ENCODE measurements around the gene NCLN. TPM values are rescaled to one million over a fixed set of nuclear protein-coding genes. Genes with fewer than 3 reads are reported as not detected.

The NCLN gene
- total and polyA plus RNA-seq, 8 donors: 16.7 to 381 (median 50.4) TPM

GRCh38 chr19:3194106-3195087 lies 8.7 kb downstream of the NCLN start:
- no peak for DNase-seq
- Histone ChIP-seq H3K36me3 (peaks cover 13 to 72% (median 61%) of the 10 kb centered on the region in 4 donors), H3K4me3 (no peak overlapping the region), H3K27me3 (no peaks in the 10 kb centered on the region), H3K9me3 (no peaks in the 10 kb centered on the region), H3K27ac (no peak overlapping the region), H3K4me1 (peaks cover 0 to 11% (median 6%) of the 10 kb centered on the region in 4 donors)
- TF ChIP-seq, protein P1, sequence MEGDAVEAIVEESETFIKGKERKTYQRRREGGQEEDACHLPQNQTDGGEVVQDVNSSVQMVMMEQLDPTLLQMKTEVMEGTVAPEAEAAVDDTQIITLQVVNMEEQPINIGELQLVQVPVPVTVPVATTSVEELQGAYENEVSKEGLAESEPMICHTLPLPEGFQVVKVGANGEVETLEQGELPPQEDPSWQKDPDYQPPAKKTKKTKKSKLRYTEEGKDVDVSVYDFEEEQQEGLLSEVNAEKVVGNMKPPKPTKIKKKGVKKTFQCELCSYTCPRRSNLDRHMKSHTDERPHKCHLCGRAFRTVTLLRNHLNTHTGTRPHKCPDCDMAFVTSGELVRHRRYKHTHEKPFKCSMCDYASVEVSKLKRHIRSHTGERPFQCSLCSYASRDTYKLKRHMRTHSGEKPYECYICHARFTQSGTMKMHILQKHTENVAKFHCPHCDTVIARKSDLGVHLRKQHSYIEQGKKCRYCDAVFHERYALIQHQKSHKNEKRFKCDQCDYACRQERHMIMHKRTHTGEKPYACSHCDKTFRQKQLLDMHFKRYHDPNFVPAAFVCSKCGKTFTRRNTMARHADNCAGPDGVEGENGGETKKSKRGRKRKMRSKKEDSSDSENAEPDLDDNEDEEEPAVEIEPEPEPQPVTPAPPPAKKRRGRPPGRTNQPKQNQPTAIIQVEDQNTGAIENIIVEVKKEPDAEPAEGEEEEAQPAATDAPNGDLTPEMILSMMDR (IDR thresholded peaks at IDR 0.05): no peak
- no peak for TF ChIP-seq EP300 (IDR thresholded peaks at IDR 0.05)
- no peak for TF ChIP-seq POLR2AphosphoS5 (IDR thresholded peaks at IDR 0.05)
- TF ChIP-seq POLR2A (IDR thresholded peaks at IDR 0.05): no peak
- 92 to 94% (median 92%) methylated on average over 17 of the region's 17 CpGs for WGBS, 5 donors
- intact Hi-C loops (cut with DNase I; ENCODE audit: low total_unique reads): no loop called here

- peaks cover 13 to 79% (median 72%) of the 10 kb centered on the region in 4 donors for H3K36me3 ChIP-seq
- 91 to 95% (median 93%) methylated on average over 33 to 42 of the region's 42 CpGs for WGBS, 5 donors
- no peaks in the 10 kb centered on the region for H3K9me3 ChIP-seq
- TF ChIP-seq POLR2A (IDR thresholded peaks at IDR 0.05) (no peak), POLR2AphosphoS5 (IDR thresholded peaks at IDR 0.05) (no peak), EP300 (IDR thresholded peaks at IDR 0.05) (no peak)
- TF ChIP-seq, protein P1 (IDR thresholded peaks at IDR 0.05): no peak
- DNase-seq: no peak
- intact Hi-C loops (cut with DNase I; ENCODE audit: low total_unique reads): no loop called here
- no peaks in the 10 kb centered on the region for H3K4me1 ChIP-seq
- no peaks in the 10 kb centered on the region for H3K27me3 ChIP-seq
- H3K27ac ChIP-seq: no peak overlapping the region
- no peak overlapping the region for H3K4me3 ChIP-seq
These were observed 10.6 kb downstream of the NCLN start for GRCh38 chr19:3196064-3196932.

DNA sequence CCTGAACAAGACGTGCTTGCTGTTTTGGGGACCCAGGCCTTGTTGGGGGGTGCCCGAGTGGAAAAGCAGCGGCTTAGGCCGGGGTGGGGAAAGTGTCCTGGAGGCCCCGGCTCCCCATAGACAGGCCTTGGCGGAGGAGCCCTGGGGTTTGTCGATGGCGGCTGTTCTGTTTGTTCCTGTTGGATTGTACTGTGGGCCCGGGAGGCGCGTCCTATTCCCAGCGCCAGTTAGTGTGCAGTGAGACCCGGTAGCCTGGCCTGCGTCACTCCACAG lies 11.1 kb downstream of the NCLN start:
- TF ChIP-seq POLR2AphosphoS5 (IDR thresholded peaks at IDR 0.05) (no peak), EP300 (IDR thresholded peaks at IDR 0.05) (no peak), POLR2A (IDR thresholded peaks at IDR 0.05) (no peak)
- TF ChIP-seq, protein P1 (IDR thresholded peaks at IDR 0.05): no peak
- Histone ChIP-seq H3K36me3 (peaks cover 13 to 81% (median 76%) of the 10 kb centered on the region in 4 donors), H3K9me3 (no peaks in the 10 kb centered on the region), H3K4me1 (no peaks in the 10 kb centered on the region), H3K27me3 (no peaks in the 10 kb centered on the region), H3K4me3 (no peak overlapping the region), H3K27ac (no peak overlapping the region)
- intact Hi-C loops (cut with DNase I; ENCODE audit: low total_unique reads): no loop called here
- WGBS, 5 donors: 92 to 95% (median 94%) methylated on average over 11 to 14 of the region's 14 CpGs
- no peak for DNase-seq

- DNase-seq: no peak
- WGBS, 5 donors: 91 to 95% (median 94%) methylated on average over 37 to 43 of the region's 43 CpGs
- Histone ChIP-seq H3K9me3 (no peaks in the 10 kb centered on the region), H3K4me1 (no peaks in the 10 kb centered on the region), H3K36me3 (peaks cover 11 to 84% (median 76%) of the 10 kb centered on the region in 4 donors), H3K27me3 (no peaks in the 10 kb centered on the region), H3K4me3 (no peak overlapping the region), H3K27ac (no peak overlapping the region)
- TF ChIP-seq, protein P1 (IDR thresholded peaks at IDR 0.05): no peak
- no peak for TF ChIP-seq POLR2AphosphoS5 (IDR thresholded peaks at IDR 0.05)
- no peak for TF ChIP-seq EP300 (IDR thresholded peaks at IDR 0.05)
- TF ChIP-seq POLR2A (IDR thresholded peaks at IDR 0.05): no peak
- intact Hi-C loops (cut with DNase I; ENCODE audit: low total_unique reads): no loop called here
These were observed 13.4 kb downstream of the NCLN start for GRCh38 chr19:3198901-3199700.

All from stomach (tissue), 9 donors.